Measurements from ENCODE around the gene ZXDC.

ZXDC gene

DNA sequence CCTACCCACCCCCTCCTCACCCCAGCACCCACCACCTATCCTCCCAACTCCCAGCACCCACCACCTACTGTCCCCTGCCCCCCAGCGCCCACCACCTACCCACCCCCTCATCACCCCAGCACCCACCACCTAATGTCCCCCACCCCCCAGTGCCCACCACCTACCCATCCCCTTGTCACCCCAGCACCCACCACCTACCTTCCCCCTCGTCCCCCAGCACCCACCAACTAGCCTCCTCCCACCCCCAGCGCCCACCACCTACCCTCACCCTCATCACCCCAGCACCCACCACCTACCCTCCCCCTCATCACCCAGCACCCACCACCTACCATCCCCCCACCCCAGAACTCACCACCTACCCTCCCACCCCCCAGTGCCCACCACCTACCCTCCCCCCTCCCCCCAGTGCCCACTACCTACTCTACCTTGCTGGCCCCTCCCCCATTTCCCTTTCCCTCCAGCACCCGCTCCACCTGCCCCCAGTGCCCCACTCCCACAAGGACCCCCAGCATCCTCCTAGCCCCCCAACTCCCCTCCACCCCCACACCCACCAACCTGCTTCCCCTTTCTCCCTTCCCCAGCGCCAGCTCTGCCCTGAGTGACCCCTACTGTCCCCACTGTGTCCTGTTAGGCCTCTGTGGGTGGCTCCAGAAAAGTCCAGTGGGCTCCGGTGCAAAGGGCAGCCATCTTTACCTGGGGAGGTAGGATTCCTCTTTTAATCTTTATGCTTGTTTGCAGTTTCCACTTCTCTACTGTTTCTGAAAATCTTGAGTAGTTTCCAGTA lies 40.7 kb upstream of the ZXDC start:
- H3K4me3 ChIP-seq (ENCODE audit: low read depth, low read length), result no peak overlapping the region
- DNase-seq (ENCODE audit: low read depth), result no peak
- no peak for TF ChIP-seq CTCF (IDR thresholded peaks at IDR 0.05; ENCODE audit: control insufficient read depth, extremely low read depth, insufficient read depth)

GRCh38 chr3:126515066-126515706 lies 39.5 kb upstream of the ZXDC start:
- DNase-seq (ENCODE audit: low read depth), result no peak
- no peak for TF ChIP-seq CTCF (IDR thresholded peaks at IDR 0.05; ENCODE audit: control insufficient read depth, extremely low read depth, insufficient read depth)
- no peak overlapping the region for H3K4me3 ChIP-seq (ENCODE audit: low read depth, low read length)

GRCh38 chr3:126514161-126514560 lies 38.5 kb upstream of the ZXDC start:
- no peak overlapping the region for H3K4me3 ChIP-seq (ENCODE audit: low read depth, low read length)
- TF ChIP-seq CTCF (IDR thresholded peaks at IDR 0.05; ENCODE audit: control insufficient read depth, extremely low read depth, insufficient read depth), result no peak
- no peak for DNase-seq (ENCODE audit: low read depth)

GRCh38 chr3:126512916-126513650 lies 37.4 kb upstream of the ZXDC start:
- no peak for TF ChIP-seq CTCF (IDR thresholded peaks at IDR 0.05; ENCODE audit: control insufficient read depth, extremely low read depth, insufficient read depth)
- no peak overlapping the region for H3K4me3 ChIP-seq (ENCODE audit: low read depth, low read length)
- DNase-seq (ENCODE audit: low read depth), result no peak

DNA sequence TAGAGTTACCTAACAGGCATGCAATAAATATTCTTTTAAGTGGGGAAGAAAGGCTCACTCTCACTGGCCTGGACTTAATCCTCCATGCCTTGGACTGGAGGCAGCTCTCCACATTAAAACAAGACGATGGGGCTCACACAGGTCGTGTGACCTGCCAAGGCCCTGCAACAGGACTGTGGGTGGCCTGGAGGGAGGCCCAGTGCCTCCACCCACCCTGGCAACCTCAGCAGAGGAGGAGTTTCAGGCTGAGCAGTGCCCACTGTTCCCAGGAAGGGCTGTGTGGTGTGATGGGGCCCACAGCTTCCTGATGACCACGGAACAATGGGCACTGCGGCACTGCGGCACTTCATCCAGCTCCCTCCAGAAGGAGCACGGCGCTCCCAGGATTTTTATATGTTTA lies 36.3 kb upstream of the ZXDC start:
- no peak for TF ChIP-seq CTCF (IDR thresholded peaks at IDR 0.05; ENCODE audit: control insufficient read depth, extremely low read depth, insufficient read depth)
- no peak overlapping the region for H3K4me3 ChIP-seq (ENCODE audit: low read depth, low read length)
- no peak for DNase-seq (ENCODE audit: low read depth)

- DNase-seq (ENCODE audit: low read depth), result no peak
- H3K4me3 ChIP-seq (ENCODE audit: low read depth, low read length), result no peak overlapping the region
- TF ChIP-seq CTCF (IDR thresholded peaks at IDR 0.05; ENCODE audit: control insufficient read depth, extremely low read depth, insufficient read depth), result no peak
Observed at GRCh38 chr3:126511291-126511690, 35.6 kb upstream of the ZXDC start.

Measured in LNCaP clone FGC (cell line).